GM12892 (cell line): ENCODE results near the gene CST3.
"Not testable (repeated sequence)": the region's sequence is repeated elsewhere in the genome, so short reads cannot be mapped to it uniquely, and the experiment has no call there.

Source experiments
- DNase-seq: peaks from one replicate; pipeline ENCODE4 v3.0.0; 2011; ENCODE audit not compliant: insufficient read length
- FAIRE-seq: peaks from 2 replicates; lab custom pipeline; 2011; peaks lifted over from hg19 to GRCh38; lab: Jason Lieb, UNC
- POLR2A ChIP-seq: IDR thresholded peaks from 2 replicates; pipeline ENCODE4 v1.6.1; 2011; ENCODE audit warnings: low read depth, low read length, control low read depth
- POLR2AphosphoS5 ChIP-seq: IDR thresholded peaks from 2 replicates; pipeline ENCODE4 v1.6.1; 2011; ENCODE audit warnings: low read depth, low read length, control low read depth
- TAF1 ChIP-seq: IDR thresholded peaks from 2 replicates; pipeline ENCODE4 v1.6.1; 2011; ENCODE audit warnings: low read depth, mild to moderate bottlenecking, control low read depth, low read length, borderline replicate concordance

The CST3 gene

GRCh38 chr20:23622839-23623343 is 14.9 kb downstream of the CST3 start:
- FAIRE-seq (no peak), DNase-seq (no peak)
- no peak for TF ChIP-seq POLR2A
- no peak for TF ChIP-seq POLR2AphosphoS5
- TF ChIP-seq TAF1, result no peak

DNA sequence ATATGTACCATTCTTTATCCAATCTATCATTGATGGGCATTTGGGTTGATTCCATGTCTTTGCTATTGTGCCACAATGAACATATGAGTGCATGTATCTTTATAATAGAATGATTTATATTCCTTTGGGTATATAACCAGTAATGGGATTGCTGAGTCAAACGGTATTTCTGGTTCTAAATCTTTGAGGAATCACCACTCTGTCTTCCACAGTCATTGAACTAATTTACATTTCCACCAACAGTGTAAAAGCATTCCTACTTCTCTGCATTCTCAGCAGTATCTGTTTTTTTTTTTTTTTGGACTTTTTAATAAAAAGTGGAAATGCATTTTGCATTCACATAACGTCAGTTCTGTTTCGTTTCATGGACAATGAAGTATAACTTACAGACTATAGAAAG is 15.4 kb downstream of the CST3 start:
- DNase-seq, FAIRE-seq: not testable (repeated sequence)

DNA sequence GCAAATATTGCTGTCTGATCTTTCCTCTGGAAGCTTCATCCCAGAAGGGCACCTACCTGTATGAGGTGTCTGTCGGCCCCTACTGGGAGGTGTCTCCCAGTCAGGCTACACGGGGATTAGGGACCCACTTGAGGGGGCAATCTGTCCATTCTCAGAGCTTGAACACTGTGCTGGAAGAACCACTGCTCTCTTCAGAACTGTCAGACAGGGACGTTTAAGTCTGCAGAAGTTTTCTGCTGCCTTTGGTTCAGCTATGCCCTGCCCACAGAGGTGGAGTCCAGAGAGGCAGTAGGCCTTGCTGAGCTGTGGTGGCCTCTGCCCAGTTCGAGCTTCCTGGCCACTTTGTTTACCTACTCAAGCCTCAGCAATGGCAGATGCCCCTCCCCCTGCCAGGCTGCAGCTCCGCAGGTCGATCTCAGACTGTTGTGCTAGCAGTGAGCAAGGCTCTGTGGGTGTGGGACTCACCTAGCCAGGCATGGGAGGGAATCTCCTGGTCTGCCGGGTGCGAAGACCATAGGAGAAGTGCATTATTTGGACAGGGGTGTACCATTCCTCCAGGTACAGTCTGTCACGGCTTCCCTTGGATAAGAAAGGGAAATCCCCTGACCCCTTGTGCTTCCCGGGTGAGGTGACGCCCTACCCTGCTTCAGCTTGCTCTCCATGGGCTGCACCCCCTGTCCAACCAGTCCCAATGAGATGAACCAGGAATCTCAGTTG is 16.9 kb downstream of the CST3 start:
- FAIRE-seq, DNase-seq: not testable (repeated sequence)

GRCh38 chr20:23614163-23614562 is 23.6 kb downstream of the CST3 start:
- DNase-seq (no peak), FAIRE-seq (no peak)
- TF ChIP-seq POLR2AphosphoS5, result no peak
- TF ChIP-seq TAF1, result no peak
- TF ChIP-seq POLR2A, result no peak

GRCh38 chr20:23613676-23614075 is 24.1 kb downstream of the CST3 start:
- DNase-seq (no peak), FAIRE-seq (no peak)
- TF ChIP-seq POLR2A (no peak), POLR2AphosphoS5 (no peak)

DNA sequence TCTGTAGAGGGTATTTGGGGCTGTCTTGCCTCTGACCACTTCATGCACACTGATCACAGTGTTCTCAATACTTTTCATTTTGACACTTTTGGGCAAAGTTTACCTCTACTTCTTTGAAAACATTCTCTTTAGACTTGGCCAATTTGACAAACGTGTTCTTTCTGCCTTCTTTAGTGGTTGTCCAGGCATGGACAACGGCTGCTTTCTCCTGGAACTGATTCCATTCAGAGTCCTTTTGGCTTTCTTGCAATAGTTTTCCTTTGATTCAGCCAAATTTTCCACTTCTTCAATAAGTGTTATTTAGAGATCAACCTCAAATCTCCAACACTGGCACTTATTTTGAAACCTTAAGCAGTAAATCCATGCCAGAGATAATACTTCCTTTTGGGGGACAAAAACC is 25.4 kb downstream of the CST3 start:
- no peak for TF ChIP-seq TAF1
- no peak for TF ChIP-seq POLR2A
- TF ChIP-seq POLR2AphosphoS5, result no peak
- DNase-seq (no peak), FAIRE-seq (no peak)

- no peak for DNase-seq
- TF ChIP-seq TAF1 (no peak), POLR2A (no peak), POLR2AphosphoS5 (no peak)
- FAIRE-seq, result no peak
Measured at GRCh38 chr20:23609486-23610109, 28.2 kb downstream of the CST3 start.

- TF ChIP-seq POLR2A, result no peak
- TF ChIP-seq POLR2AphosphoS5, result no peak
- TF ChIP-seq TAF1, result no peak
- FAIRE-seq (no peak), DNase-seq (no peak)
Measured at GRCh38 chr20:23608251-23608846, 29.4 kb downstream of the CST3 start.

GRCh38 chr20:23607497-23608245 is 30.1 kb downstream of the CST3 start:
- DNase-seq (no peak), FAIRE-seq (no peak)
- TF ChIP-seq POLR2A (no peak), POLR2AphosphoS5 (no peak), TAF1 (no peak)

DNA sequence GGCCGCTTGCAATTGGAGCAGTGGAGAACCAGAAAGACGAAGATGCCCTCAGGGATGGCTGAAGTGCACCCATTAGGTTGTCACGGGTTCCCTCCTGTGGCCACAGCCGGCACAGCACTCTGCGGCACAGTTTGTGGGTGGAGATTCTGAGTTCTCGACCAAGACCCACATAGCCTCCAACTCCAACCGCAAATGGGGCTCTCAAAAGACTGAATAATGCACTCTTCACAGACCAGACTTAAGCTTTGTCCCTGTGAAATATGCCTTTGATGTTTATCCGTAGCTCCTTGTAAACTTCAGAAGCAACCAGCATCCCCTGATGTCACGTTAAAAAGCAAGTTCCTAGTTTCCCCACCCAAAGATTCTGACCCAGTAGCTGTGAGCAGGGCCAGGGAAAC is 31.1 kb downstream of the CST3 start:
- FAIRE-seq, result peak; percentile 80
- peak; percentile 66 for DNase-seq
- TF ChIP-seq POLR2A (no peak), TAF1 (no peak), POLR2AphosphoS5 (no peak)

DNA sequence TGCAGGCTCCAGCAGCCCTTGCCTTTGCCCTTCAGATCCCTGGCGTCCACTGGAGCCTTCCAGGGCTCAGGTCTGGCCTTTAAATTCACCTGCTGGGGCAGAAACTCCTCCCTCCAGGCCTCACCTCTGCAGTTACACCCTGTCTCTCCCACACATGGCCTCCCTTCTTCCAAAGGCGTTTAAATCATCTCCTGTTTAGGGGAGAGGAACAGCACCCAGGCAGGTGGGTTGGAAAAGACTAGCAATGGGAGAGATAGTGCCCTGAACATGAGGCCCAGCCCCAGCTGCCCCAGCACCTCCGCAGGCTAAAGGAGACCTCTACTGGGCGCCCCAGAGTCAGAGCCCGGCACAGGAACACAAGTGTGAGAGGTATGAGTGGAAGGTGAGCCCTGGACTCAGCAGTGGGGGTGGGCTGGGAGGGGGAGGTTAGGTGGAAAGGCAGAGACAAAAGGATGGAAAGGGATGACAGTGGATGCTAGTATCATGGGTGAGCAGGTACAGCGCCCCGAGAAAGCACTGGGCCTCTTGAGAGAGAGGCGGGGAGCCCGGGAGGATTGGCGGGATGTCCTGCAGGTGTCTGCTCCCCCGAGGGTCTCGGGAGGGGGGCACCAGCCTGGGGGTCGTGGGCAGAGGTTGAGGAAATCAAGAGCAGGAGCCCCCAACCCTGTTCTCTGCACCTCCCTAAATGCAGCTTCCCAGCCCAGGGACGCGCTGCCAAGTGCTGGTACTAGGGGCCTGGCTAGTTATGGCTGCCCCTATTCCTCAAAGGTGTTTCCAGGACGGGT is 31.7 kb downstream of the CST3 start, which contains the start of gene CST9:
CST9 (minus strand) TSS at position 51 of the 785 bp plus-strand sequence. CDS start 53 bp downstream, outside the sequence.
- FAIRE-seq (no peak), DNase-seq (no peak)
- TF ChIP-seq POLR2A (no peak), POLR2AphosphoS5 (no peak), TAF1 (no peak)
